BE2C (cell line): ENCODE results near the gene PALMD.
A peak's percentile ranks its signal among the peaks of the same experiment; 100 is the strongest.

Experiments
- DNase-seq: peaks from one replicate; pipeline ENCODE4 v3.0.0-alpha.2; 2020
- H3K27me3 ChIP-seq: fragments of 250-450 bp; sonication (Bioruptor Pico); 2 replicates; pipeline ENCODE4 v1.5.1; 2020; ENCODE audit warnings: mild to moderate bottlenecking
- H3K36me3 ChIP-seq: fragments of 250-450 bp; sonication (Bioruptor Pico); 2 replicates; pipeline ENCODE4 v1.5.1; 2020; ENCODE audit warnings: mild to moderate bottlenecking
- H3K4me1 ChIP-seq: fragments of 250-450 bp; sonication (Bioruptor Pico); 2 replicates; pipeline ENCODE4 v1.5.1; 2020
- H3K4me3 ChIP-seq: 2 replicates; pipeline ENCODE4 v1.5.1; 2011; ENCODE audit warnings: low read depth, low read length
- H3K9me3 ChIP-seq: fragments of 250-450 bp; sonication (Bioruptor Pico); 2 replicates; pipeline ENCODE4 v1.5.1; 2020
- TF ChIP-seq, protein P1 (sequence below): IDR thresholded peaks from 2 replicates; pipeline ENCODE4 v1.5.1; 2012; ENCODE audit warnings: mild to moderate bottlenecking, low read depth, low read length

The PALMD gene

DNA sequence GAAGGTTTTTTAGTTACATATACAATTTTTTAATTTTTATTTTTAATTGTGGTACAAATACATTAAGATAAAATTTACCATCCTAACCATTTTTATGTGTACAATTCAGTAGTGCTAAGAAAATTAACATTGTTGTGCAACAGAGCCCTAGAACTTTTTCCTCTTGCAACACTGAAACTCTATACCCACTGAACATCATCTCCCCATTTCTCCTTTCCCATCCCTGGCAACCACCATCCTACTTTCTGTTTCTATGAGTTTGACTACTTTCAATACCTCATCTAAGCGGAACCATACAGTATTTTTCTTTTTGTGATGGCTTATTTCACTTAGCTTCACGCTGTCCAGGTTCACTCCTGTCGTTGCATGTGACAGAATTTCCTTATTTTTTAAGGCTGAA lies 54.1 kb downstream of the PALMD start:
- H3K4me3 ChIP-seq, result no peak overlapping the region
- no peaks in the 10 kb centered on the region for H3K36me3 ChIP-seq
- no peaks in the 10 kb centered on the region for H3K27me3 ChIP-seq
- no peaks in the 10 kb centered on the region for H3K9me3 ChIP-seq
- TF ChIP-seq, protein P1, sequence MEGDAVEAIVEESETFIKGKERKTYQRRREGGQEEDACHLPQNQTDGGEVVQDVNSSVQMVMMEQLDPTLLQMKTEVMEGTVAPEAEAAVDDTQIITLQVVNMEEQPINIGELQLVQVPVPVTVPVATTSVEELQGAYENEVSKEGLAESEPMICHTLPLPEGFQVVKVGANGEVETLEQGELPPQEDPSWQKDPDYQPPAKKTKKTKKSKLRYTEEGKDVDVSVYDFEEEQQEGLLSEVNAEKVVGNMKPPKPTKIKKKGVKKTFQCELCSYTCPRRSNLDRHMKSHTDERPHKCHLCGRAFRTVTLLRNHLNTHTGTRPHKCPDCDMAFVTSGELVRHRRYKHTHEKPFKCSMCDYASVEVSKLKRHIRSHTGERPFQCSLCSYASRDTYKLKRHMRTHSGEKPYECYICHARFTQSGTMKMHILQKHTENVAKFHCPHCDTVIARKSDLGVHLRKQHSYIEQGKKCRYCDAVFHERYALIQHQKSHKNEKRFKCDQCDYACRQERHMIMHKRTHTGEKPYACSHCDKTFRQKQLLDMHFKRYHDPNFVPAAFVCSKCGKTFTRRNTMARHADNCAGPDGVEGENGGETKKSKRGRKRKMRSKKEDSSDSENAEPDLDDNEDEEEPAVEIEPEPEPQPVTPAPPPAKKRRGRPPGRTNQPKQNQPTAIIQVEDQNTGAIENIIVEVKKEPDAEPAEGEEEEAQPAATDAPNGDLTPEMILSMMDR, result no peak
- H3K4me1 ChIP-seq, result no peaks in the 10 kb centered on the region
- DNase-seq, result no peak

DNA sequence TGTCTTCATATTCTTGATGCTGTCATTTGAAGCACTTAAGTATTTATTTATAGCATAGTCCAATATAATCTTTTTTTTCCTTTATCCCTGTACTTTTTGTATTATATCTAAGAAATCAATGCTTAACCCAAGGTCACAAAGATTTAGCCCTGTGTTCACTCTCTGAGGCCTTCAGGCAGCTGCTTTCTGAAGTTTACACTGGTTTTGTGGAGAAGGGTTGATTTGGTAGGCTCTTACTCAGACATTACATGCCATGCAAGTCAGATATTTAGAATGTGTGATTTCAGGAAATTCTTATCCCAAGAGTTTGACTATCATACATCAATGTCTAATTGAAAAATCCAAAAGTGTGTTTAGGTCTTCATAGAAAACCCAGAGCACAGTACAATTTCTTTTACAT lies 56.3 kb downstream of the PALMD start:
- no peaks in the 10 kb centered on the region for H3K4me1 ChIP-seq
- no peak for DNase-seq
- H3K9me3 ChIP-seq, result no peaks in the 10 kb centered on the region
- H3K4me3 ChIP-seq, result no peak overlapping the region
- TF ChIP-seq, protein P1, result no peak
- H3K27me3 ChIP-seq, result no peaks in the 10 kb centered on the region
- no peaks in the 10 kb centered on the region for H3K36me3 ChIP-seq

DNA sequence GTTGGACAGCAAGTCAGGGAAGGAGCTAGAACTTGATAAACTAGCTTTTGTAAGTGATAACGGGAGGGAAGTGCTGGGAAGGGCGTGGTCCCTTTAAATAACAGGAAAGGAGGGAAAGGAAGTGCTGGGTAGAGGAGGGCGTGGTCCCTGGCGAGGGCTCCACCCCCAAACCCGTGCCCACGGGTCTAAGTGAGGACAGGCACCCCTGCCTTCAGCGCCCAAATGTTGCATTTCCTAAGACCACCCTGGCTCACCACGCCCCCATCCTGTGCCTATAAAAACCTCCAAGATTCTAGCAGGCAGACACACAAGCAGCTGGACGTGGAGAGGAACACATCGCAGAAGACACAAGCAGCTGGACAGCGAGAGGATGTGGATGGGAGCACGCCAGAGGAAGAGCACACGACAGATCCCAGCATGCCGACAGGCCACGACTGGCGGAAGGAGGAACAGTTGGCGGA lies 58.5 kb downstream of the PALMD start:
- Histone ChIP-seq H3K9me3 (no peaks in the 10 kb centered on the region), H3K4me1 (no peaks in the 10 kb centered on the region), H3K36me3 (no peaks in the 10 kb centered on the region), H3K27me3 (no peaks in the 10 kb centered on the region), H3K4me3 (no peak overlapping the region)
- TF ChIP-seq, protein P1, result no peak
- no peak for DNase-seq

DNA sequence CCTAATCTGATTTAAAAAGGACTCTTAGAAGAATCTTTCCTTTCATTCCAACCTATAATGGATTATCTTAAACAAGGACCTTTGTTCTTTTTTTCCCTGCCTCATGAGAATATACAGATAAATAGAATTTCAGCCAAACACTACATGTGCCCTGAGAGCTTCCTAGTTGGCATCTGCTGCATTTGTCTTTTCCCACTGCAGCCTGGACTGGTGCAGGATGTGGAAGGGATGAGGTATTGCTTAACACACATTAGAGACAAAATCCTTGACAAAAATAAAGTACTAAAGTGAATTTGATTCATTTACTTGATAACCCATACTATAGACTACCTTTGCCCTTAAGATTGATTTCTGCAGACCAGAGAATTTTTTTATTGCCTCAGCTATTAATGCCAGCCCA lies 59.5 kb downstream of the PALMD start:
- no peaks in the 10 kb centered on the region for H3K4me1 ChIP-seq
- H3K36me3 ChIP-seq, result no peaks in the 10 kb centered on the region
- H3K9me3 ChIP-seq, result no peaks in the 10 kb centered on the region
- no peak overlapping the region for H3K4me3 ChIP-seq
- H3K27me3 ChIP-seq, result no peaks in the 10 kb centered on the region
- no peak for DNase-seq
- TF ChIP-seq, protein P1, result no peak

DNA sequence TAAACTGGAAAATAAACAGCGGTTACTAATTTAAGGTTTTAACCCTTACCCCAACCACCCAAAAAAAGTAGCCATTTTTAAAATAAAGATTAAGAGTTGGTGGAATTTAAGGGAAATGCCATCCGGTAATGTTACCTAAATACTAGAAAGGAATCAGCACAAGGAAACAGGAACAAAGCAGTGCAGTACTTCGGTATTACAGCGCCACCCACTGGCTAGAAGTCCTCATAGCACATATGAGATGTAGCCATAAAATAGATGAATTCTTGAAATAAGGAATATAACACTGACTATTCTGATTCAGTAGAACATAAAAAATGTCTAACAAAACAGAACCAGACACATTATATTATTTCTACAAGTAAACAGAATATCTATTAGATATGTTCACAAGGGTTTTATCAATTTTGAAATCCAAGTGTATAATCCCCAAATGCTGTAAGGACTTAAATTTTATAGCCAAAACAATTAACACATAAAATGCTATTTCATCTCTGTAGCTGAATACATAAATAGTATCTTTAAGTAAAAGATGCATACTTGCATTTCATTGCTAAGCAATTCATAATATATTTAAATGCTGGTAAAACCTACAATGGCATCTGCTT lies 61.7 kb downstream of the PALMD start:
- TF ChIP-seq, protein P1, result peak; percentile 90
- Histone ChIP-seq H3K36me3 (no peaks in the 10 kb centered on the region), H3K9me3 (no peaks in the 10 kb centered on the region), H3K4me3 (no peak overlapping the region), H3K4me1 (no peaks in the 10 kb centered on the region), H3K27me3 (no peaks in the 10 kb centered on the region)
- DNase-seq, result peak; percentile 69

DNA sequence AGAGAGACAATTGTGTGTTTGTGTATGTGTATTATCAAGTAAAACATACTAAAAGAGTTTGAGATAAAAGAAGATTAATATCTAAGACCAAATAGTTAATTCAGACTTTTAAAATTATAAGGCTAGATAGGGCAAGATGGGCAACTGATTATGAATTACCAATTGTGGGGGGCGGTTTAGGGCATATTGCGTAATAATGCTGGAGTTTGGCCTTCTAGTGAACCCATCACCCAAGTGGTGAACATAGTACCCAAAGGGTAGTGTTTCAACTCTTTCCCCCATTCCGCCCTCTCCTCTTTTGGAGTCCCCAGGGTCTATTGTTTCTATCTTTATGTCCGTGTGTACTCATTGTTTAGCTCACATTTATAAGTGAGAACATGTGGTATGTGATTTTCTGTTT lies 65.1 kb downstream of the PALMD start:
- no peak for DNase-seq
- no peaks in the 10 kb centered on the region for H3K36me3 ChIP-seq
- TF ChIP-seq, protein P1, result no peak
- H3K4me3 ChIP-seq, result no peak overlapping the region
- H3K4me1 ChIP-seq, result no peaks in the 10 kb centered on the region
- H3K27me3 ChIP-seq, result no peaks in the 10 kb centered on the region
- H3K9me3 ChIP-seq, result no peaks in the 10 kb centered on the region
